Measurements from ENCODE around the gene THADA. TPM values are rescaled to one million over a fixed set of nuclear protein-coding genes. Genes with fewer than 3 reads are reported as not detected.

Gene THADA
- total RNA-seq, 1 donor from 2014 or later = 41.2 TPM

DNA sequence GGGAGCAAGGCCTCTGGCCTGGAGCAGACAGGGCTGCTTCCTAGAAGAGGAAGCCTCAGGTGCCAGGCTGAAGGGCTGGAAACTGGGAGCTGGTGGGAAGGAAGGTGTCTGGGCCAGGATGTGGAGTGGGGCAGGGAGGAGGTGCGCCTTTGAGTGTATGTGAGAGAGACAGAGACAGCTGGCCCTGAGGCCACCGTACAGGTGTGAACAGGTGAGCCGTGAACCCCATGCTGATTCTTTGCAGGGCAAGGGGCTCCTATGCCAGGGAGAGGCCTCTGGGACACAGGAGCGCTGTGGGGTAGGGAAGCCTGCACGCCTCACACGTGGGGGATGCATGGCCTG lies 385.7 kb downstream of the THADA start:
- intact Hi-C loops (cut with DNase I) = no loop called here
- TF ChIP-seq, protein P1, sequence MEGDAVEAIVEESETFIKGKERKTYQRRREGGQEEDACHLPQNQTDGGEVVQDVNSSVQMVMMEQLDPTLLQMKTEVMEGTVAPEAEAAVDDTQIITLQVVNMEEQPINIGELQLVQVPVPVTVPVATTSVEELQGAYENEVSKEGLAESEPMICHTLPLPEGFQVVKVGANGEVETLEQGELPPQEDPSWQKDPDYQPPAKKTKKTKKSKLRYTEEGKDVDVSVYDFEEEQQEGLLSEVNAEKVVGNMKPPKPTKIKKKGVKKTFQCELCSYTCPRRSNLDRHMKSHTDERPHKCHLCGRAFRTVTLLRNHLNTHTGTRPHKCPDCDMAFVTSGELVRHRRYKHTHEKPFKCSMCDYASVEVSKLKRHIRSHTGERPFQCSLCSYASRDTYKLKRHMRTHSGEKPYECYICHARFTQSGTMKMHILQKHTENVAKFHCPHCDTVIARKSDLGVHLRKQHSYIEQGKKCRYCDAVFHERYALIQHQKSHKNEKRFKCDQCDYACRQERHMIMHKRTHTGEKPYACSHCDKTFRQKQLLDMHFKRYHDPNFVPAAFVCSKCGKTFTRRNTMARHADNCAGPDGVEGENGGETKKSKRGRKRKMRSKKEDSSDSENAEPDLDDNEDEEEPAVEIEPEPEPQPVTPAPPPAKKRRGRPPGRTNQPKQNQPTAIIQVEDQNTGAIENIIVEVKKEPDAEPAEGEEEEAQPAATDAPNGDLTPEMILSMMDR (IDR thresholded peaks at IDR 0.05) = no peak
- DNase-seq (no peak), ATAC-seq (no peak)
- Histone ChIP-seq H3K9me3 (no peaks in the 10 kb centered on the region), H3K4me3 (no peak overlapping the region), H3K36me3 (no peaks in the 10 kb centered on the region), H3K4me1 (peaks cover 27% of the 10 kb centered on the region), H3K27ac (peak overlapping the region; percentile 60), H3K27me3 (ENCODE audit: low read depth) (no peaks in the 10 kb centered on the region)

- no peaks in the 10 kb centered on the region for H3K27me3 ChIP-seq (ENCODE audit: low read depth)
- H3K36me3 ChIP-seq = no peaks in the 10 kb centered on the region
- TF ChIP-seq, protein P1 (IDR thresholded peaks at IDR 0.05) = no peak
- DNase-seq (no peak), ATAC-seq (no peak)
- H3K4me3 ChIP-seq = no peak overlapping the region
- H3K9me3 ChIP-seq = no peaks in the 10 kb centered on the region
- H3K27ac ChIP-seq = no peak overlapping the region
- peaks cover 27% of the 10 kb centered on the region for H3K4me1 ChIP-seq
- intact Hi-C loops (cut with DNase I) = no loop called here
Measured at GRCh38 chr2:43209204-43209717, 386.6 kb downstream of the THADA start.

- no peak for ATAC-seq
- intact Hi-C loops (cut with DNase I) = no loop called here
- H3K9me3 ChIP-seq = no peaks in the 10 kb centered on the region
- H3K4me3 ChIP-seq = no peak overlapping the region
- DNase-seq = no peak
- H3K27ac ChIP-seq = no peak overlapping the region
- H3K4me1 ChIP-seq = peaks cover 21% of the 10 kb centered on the region
- no peaks in the 10 kb centered on the region for H3K27me3 ChIP-seq (ENCODE audit: low read depth)
- TF ChIP-seq, protein P1 (IDR thresholded peaks at IDR 0.05) = no peak
- no peaks in the 10 kb centered on the region for H3K36me3 ChIP-seq
Measured at GRCh38 chr2:43207553-43208300, 388.1 kb downstream of the THADA start.

GRCh38 chr2:43206602-43207001 lies 389.2 kb downstream of the THADA start:
- Histone ChIP-seq H3K27me3 (ENCODE audit: low read depth) (no peaks in the 10 kb centered on the region), H3K4me3 (no peak overlapping the region), H3K4me1 (peaks cover 14% of the 10 kb centered on the region), H3K9me3 (no peaks in the 10 kb centered on the region), H3K27ac (no peak overlapping the region), H3K36me3 (no peaks in the 10 kb centered on the region)
- TF ChIP-seq, protein P1 (IDR thresholded peaks at IDR 0.05) = no peak
- DNase-seq (no peak), ATAC-seq (no peak)
- intact Hi-C loops (cut with DNase I) = no loop called here

DNA sequence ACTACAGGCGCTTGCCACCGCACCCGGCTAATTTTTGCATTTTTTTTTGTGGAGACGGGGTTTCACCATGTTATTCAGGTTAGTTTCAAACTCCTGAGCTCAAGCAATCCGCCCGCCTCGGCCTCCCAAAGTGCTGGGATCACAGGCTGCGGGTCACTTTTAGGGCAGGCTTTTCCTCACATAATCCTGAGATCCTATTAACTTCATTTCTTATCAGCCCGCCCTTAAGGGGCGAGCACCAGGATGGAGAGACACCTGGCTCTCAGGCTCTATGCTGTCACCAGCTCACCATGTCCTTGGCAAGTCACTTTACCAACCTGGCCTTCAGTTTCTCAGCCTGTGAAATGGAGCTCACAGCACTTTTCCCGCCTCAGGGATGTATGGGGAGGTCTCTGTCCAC lies 392.5 kb downstream of the THADA start:
- Histone ChIP-seq H3K4me1 (no peaks in the 10 kb centered on the region), H3K36me3 (no peaks in the 10 kb centered on the region), H3K4me3 (no peak overlapping the region), H3K9me3 (no peaks in the 10 kb centered on the region), H3K27ac (no peak overlapping the region), H3K27me3 (ENCODE audit: low read depth) (no peaks in the 10 kb centered on the region)
- DNase-seq (no peak), ATAC-seq (no peak)
- TF ChIP-seq, protein P1 (IDR thresholded peaks at IDR 0.05) = no peak
- intact Hi-C loops (cut with DNase I) = no loop called here
